Measurements from ENCODE around the gene WDR77.
A peak's percentile ranks its signal among the peaks of the same experiment; 100 is the strongest.

WDR77 gene

GRCh38 chr1:111476761-111477309 lies 27.8 kb upstream of the WDR77 start:
- no peaks in the 10 kb centered on the region for H3K9me3 Mint-ChIP-seq
- H3K27ac Mint-ChIP-seq = peak overlapping the region; percentile 86
- H3K4me1 Mint-ChIP-seq (ENCODE audit: low read depth) = peaks cover 64% of the 10 kb centered on the region
- peak overlapping the region; percentile 79 for H3K4me3 Mint-ChIP-seq
- H3K36me3 Mint-ChIP-seq (ENCODE audit: low read depth) = peaks cover 20% of the 10 kb centered on the region
- DNase-seq = no peak
- no peaks in the 10 kb centered on the region for H3K27me3 Mint-ChIP-seq

DNA sequence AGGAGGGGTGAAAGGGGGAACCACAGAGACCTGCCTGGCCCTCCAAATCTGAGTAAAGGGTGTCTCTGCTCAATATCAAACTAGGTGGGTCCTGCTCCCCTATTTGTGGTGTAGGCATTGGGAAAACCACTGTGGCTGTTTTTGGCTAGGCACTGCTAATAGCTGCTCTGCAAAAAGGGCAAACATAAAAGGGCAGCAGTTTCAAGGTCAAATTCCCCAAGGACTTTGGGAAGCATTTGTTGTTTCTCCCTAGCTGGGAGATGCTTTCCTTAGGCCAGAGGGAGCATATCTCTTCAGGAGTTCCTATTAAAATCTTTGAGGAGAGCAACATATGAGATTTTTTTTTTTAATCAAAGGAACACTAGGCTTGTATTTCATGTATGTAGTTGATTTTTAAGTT lies 27.2 kb upstream of the WDR77 start:
- Mint-ChIP-seq H3K27me3 (no peaks in the 10 kb centered on the region), H3K27ac (peak overlapping the region; percentile 86), H3K4me3 (peak overlapping the region; percentile 79), H3K9me3 (no peaks in the 10 kb centered on the region), H3K4me1 (ENCODE audit: low read depth) (peaks cover 60% of the 10 kb centered on the region), H3K36me3 (ENCODE audit: low read depth) (peaks cover 20% of the 10 kb centered on the region)
- no peak for DNase-seq

DNA sequence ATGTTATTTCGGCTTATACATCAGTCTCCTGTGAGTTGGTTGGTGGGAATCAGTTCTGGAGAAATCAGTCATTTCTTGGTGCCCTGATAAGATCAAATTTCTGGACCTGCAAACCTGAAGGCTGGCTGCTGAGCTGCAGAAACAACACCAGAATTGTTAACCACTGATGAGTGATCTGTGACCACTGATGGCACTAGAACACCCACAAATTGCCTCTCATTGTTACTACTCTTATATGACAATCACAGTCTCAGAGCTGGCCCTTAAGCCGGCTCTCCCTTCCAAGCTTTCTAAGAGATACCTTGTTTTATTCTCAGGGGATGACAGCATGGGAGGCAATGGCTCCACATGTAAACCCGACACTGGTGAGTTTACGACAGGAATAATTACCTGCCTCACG lies 26.6 kb upstream of the WDR77 start:
- Mint-ChIP-seq H3K27me3 (no peaks in the 10 kb centered on the region), H3K4me3 (peak overlapping the region; percentile 79), H3K9me3 (no peaks in the 10 kb centered on the region), H3K4me1 (ENCODE audit: low read depth) (peaks cover 60% of the 10 kb centered on the region), H3K27ac (peak overlapping the region; percentile 86), H3K36me3 (ENCODE audit: low read depth) (peaks cover 20% of the 10 kb centered on the region)
- DNase-seq = no peak

DNA sequence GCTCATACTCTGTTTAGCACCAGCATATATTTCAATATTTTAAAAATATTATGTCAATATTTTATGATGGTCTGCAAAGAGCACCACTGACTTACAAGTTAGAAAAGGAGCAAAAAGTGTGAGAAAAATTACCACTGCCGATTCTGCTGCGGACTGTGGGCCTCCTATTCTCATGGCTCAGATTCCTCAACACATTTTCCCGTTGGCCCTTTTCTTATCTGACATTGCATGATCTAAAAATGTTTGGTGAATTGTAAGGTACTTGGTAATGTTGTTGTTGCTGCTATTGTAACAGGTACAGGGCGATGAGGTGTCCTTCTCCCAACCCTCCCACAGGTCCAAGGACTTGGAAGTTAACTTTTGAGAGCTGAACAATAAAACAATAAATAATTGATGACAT lies 25.5 kb upstream of the WDR77 start:
- Mint-ChIP-seq H3K9me3 (no peaks in the 10 kb centered on the region), H3K36me3 (ENCODE audit: low read depth) (peaks cover 20% of the 10 kb centered on the region), H3K4me1 (ENCODE audit: low read depth) (peaks cover 60% of the 10 kb centered on the region), H3K27ac (peak overlapping the region; percentile 92), H3K27me3 (no peaks in the 10 kb centered on the region), H3K4me3 (peak overlapping the region; percentile 79)
- DNase-seq = no peak

DNA sequence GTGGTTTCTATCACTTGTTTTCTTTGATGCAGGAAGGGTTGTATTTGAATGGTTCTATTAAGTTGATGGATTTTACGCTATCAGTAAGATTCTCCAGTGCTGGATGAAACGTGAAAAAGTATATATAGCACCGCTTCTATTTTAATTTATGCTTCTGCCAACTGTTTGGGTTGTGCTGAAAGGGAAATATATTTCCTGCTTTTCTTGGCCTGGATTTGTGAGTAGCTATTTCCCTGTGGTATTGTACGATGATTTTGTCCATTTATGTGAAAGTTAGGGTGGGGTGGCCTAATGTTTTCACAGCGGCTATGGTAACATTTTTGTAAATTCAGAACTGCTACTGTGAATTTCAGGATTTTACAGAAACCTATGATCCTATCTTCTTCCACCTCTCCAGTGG lies 25.1 kb upstream of the WDR77 start:
- Mint-ChIP-seq H3K9me3 (no peaks in the 10 kb centered on the region), H3K36me3 (ENCODE audit: low read depth) (peaks cover 20% of the 10 kb centered on the region), H3K27me3 (no peaks in the 10 kb centered on the region), H3K4me1 (ENCODE audit: low read depth) (peaks cover 60% of the 10 kb centered on the region), H3K4me3 (peak overlapping the region; percentile 79), H3K27ac (peak overlapping the region; percentile 92)
- DNase-seq = no peak

GRCh38 chr1:111471538-111471937 lies 22.5 kb upstream of the WDR77 start:
- H3K27me3 Mint-ChIP-seq = no peaks in the 10 kb centered on the region
- H3K27ac Mint-ChIP-seq = no peak overlapping the region
- H3K36me3 Mint-ChIP-seq (ENCODE audit: low read depth) = peaks cover 17% of the 10 kb centered on the region
- H3K9me3 Mint-ChIP-seq = no peaks in the 10 kb centered on the region
- H3K4me1 Mint-ChIP-seq (ENCODE audit: low read depth) = peaks cover 37% of the 10 kb centered on the region
- DNase-seq = no peak
- H3K4me3 Mint-ChIP-seq = no peak overlapping the region

DNA sequence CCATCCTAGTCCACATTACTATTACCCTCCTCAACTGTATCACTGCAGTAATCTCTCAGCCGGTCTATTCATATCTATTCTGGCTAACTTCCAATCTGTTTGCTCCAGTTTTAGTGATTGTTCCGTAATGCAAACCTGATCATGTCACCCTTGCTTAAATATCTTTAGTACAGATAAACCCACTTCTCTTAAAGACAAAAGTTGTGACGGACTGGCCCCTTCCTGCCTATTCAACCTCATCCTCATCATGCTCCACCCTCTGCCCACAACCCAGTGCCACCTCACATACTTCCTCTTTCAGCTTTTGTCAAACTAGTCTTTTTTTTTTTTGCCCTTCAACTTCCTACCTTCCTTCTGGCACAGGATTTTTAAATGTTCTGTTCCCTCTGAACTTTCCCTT lies 22.0 kb upstream of the WDR77 start:
- H3K9me3 Mint-ChIP-seq = no peaks in the 10 kb centered on the region
- H3K27ac Mint-ChIP-seq = no peak overlapping the region
- H3K27me3 Mint-ChIP-seq = no peaks in the 10 kb centered on the region
- peaks cover 17% of the 10 kb centered on the region for H3K36me3 Mint-ChIP-seq (ENCODE audit: low read depth)
- H3K4me3 Mint-ChIP-seq = no peak overlapping the region
- peak; percentile 56 for DNase-seq
- H3K4me1 Mint-ChIP-seq (ENCODE audit: low read depth) = peaks cover 32% of the 10 kb centered on the region

DNA sequence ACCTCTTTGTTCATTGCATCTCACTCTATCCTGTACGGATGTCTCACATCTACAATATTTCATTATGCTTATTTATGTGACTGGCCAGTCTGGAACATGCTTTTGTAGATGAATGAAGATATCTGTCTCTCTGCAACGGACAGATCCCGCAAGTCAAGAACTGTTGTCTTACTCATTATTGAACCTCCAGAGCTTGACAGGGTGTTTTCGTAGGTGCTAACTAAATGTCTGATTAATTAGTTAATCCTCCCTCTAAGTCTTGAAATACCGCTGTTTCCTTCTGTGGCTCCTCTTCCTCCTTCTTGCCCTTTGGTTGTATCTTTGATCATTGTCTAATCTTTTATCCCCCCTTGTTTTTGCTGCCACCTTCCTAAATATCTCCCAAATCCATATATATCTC lies 21.5 kb upstream of the WDR77 start:
- H3K36me3 Mint-ChIP-seq (ENCODE audit: low read depth) = peaks cover 20% of the 10 kb centered on the region
- H3K4me3 Mint-ChIP-seq = no peak overlapping the region
- no peaks in the 10 kb centered on the region for H3K27me3 Mint-ChIP-seq
- no peak overlapping the region for H3K27ac Mint-ChIP-seq
- no peak for DNase-seq
- H3K4me1 Mint-ChIP-seq (ENCODE audit: low read depth) = peaks cover 27% of the 10 kb centered on the region
- no peaks in the 10 kb centered on the region for H3K9me3 Mint-ChIP-seq

DNA sequence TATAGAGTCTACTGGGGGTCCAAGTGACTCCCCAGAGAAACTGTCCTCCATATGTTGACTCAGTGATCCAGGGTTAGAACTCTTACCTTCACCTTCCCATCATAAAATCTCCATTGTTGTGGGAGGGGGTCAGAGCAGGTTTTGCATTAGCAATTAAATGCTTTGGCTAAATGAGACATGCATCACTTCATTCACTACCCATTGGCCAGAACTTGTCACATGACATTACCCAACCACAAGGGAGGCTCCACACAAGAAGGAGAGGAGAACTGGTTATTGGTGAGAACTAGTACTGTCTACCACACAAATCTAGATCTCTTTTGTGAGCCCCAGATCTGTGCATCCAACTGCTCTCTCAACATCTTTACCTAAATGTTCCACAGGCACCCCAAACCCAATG lies 20.5 kb upstream of the WDR77 start:
- no peak overlapping the region for H3K4me3 Mint-ChIP-seq
- H3K36me3 Mint-ChIP-seq (ENCODE audit: low read depth) = peaks cover 20% of the 10 kb centered on the region
- DNase-seq = no peak
- no peak overlapping the region for H3K27ac Mint-ChIP-seq
- no peaks in the 10 kb centered on the region for H3K27me3 Mint-ChIP-seq
- no peaks in the 10 kb centered on the region for H3K9me3 Mint-ChIP-seq
- H3K4me1 Mint-ChIP-seq (ENCODE audit: low read depth) = peaks cover 18% of the 10 kb centered on the region

GRCh38 chr1:111468717-111469100 lies 19.7 kb upstream of the WDR77 start:
- Mint-ChIP-seq H3K27me3 (no peaks in the 10 kb centered on the region), H3K27ac (no peak overlapping the region), H3K36me3 (ENCODE audit: low read depth) (peaks cover 24% of the 10 kb centered on the region), H3K4me1 (ENCODE audit: low read depth) (peaks cover 15% of the 10 kb centered on the region), H3K9me3 (no peaks in the 10 kb centered on the region), H3K4me3 (no peak overlapping the region)
- DNase-seq = no peak

GRCh38 chr1:111467865-111468716 lies 19.0 kb upstream of the WDR77 start:
- no peak overlapping the region for H3K27ac Mint-ChIP-seq
- no peak for DNase-seq
- no peak overlapping the region for H3K4me3 Mint-ChIP-seq
- peaks cover 15% of the 10 kb centered on the region for H3K4me1 Mint-ChIP-seq (ENCODE audit: low read depth)
- peaks cover 27% of the 10 kb centered on the region for H3K36me3 Mint-ChIP-seq (ENCODE audit: low read depth)
- H3K9me3 Mint-ChIP-seq = no peaks in the 10 kb centered on the region
- H3K27me3 Mint-ChIP-seq = no peaks in the 10 kb centered on the region

DNA sequence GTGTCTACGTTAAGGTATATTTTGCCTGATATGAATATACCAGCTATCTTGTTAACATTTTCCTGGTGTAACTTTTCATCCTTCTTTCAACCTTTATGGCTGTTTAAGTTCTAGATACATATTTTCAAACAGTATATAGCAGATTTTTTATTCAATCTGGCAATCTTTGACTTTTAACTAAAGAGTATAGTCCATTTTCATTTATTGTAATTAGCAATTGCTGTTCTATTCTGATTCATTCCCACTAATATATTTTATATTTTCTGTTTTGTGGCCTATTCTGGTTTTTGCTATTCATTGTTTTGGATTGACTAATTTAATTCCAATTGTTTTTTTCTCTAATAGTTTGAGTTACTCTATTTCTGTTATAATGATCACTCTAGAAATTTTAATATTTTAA lies 17.4 kb upstream of the WDR77 start:
- no peaks in the 10 kb centered on the region for H3K27me3 Mint-ChIP-seq
- no peaks in the 10 kb centered on the region for H3K9me3 Mint-ChIP-seq
- H3K27ac Mint-ChIP-seq = no peak overlapping the region
- H3K36me3 Mint-ChIP-seq (ENCODE audit: low read depth) = peaks cover 37% of the 10 kb centered on the region
- H3K4me1 Mint-ChIP-seq (ENCODE audit: low read depth) = peaks cover 13% of the 10 kb centered on the region
- no peak overlapping the region for H3K4me3 Mint-ChIP-seq
- no peak for DNase-seq

DNA sequence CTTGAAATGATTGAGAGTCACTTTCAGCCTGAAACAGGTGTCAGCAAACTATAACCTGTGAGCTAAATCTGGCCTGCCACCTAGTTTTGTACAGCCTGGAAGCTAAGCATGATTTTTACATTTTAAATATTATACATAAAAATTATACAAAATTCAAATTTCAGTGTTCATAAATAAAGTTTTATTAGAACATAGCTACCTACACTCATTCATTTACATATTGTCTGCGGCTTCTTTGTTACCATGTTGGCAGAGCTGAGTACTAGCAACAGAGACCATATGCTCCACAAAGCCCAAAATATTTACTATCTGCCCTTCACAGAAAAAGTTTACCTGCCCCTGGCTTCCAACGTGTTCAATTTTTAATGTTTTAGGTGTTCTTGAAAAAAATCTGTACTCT lies 16.7 kb upstream of the WDR77 start:
- Mint-ChIP-seq H3K27me3 (no peaks in the 10 kb centered on the region), H3K36me3 (ENCODE audit: low read depth) (peaks cover 44% of the 10 kb centered on the region), H3K9me3 (no peaks in the 10 kb centered on the region), H3K4me1 (ENCODE audit: low read depth) (peaks cover 13% of the 10 kb centered on the region), H3K4me3 (no peak overlapping the region), H3K27ac (no peak overlapping the region)
- DNase-seq = no peak

DNA sequence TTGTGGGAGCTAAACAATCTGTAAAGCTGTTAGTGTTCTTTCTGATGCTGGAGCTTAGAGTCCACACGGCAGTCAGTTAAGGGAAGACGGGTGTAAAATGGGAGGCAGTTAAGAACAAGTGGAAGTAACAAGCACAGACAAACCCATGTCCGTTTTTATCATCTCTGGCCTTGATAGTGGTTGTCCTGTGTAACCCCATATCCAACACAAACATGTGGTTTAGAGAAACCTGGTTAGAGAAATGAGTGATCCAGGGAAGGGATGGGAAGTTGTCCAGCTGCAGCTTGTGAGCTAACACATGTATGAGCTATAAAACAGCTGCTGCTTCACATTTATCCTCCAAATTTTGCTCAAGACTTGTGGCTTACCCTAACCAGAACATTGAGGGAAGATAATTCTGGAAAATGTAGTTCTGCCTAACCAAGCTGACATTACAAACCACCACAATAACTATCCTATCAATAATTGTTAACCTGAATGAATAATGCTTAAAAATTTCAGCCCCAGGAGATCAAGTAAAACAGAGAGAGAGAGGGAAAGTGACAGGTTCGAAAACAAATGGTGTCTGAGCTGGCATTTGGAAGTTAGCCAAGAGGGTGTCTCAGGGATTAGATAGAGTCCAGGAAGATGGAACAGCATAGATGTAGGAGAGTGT lies 14.1 kb upstream of the WDR77 start:
- DNase-seq = no peak
- Mint-ChIP-seq H3K9me3 (no peaks in the 10 kb centered on the region), H3K36me3 (ENCODE audit: low read depth) (peaks cover 68% of the 10 kb centered on the region), H3K27me3 (no peaks in the 10 kb centered on the region), H3K27ac (no peak overlapping the region), H3K4me3 (no peak overlapping the region), H3K4me1 (ENCODE audit: low read depth) (peaks cover 16% of the 10 kb centered on the region)

GRCh38 chr1:111462370-111463028 lies 13.4 kb upstream of the WDR77 start:
- H3K36me3 Mint-ChIP-seq (ENCODE audit: low read depth) = peaks cover 68% of the 10 kb centered on the region
- H3K27ac Mint-ChIP-seq = no peak overlapping the region
- H3K4me1 Mint-ChIP-seq (ENCODE audit: low read depth) = peaks cover 16% of the 10 kb centered on the region
- H3K27me3 Mint-ChIP-seq = no peaks in the 10 kb centered on the region
- H3K9me3 Mint-ChIP-seq = no peaks in the 10 kb centered on the region
- H3K4me3 Mint-ChIP-seq = no peak overlapping the region
- DNase-seq = no peak
